K562 (cell line): Measurements from ENCODE around the gene ARMC12. TPM values are rescaled to one million over a fixed set of nuclear protein-coding genes. Genes with fewer than 3 reads are reported as not detected.

Experiments used
- ARNT ChIP-seq, 2 experiments: fragments of 450-650 bp; IDR thresholded peaks; 2 replicates each; pipeline ENCODE4 v1.6.1; 2016; ENCODE audit warnings: mild to moderate bottlenecking in 1 of 2
- CEBPG ChIP-seq, 3 experiments: fragments of 200-800 bp in 1 of 3; sonication (Bioruptor generic) in 1 of 3; sonication (generic) in 1 of 3; formaldehyde crosslinking in 1 of 3; IDR thresholded peaks in 2 of 3; conservative IDR thresholded peaks in 1 of 3; 2 replicates each; pipeline versions ENCODE4 v1.6.1 to v1.8.0; 2016 to 2022; ENCODE audit warnings: missing compliant biosample characterization in 2 of 3, missing genetic modification characterization in 2 of 3, mild to moderate bottlenecking in 1 of 3, missing genetic modification reagents in 1 of 3
- HDAC3 ChIP-seq: fragments of 450-650 bp; IDR thresholded peaks from 2 replicates; pipeline ENCODE4 v1.6.1; 2018; ENCODE audit warnings: borderline replicate concordance, mild to moderate bottlenecking, moderate library complexity; ENCODE audit not compliant: partially characterized antibody
- HDGF ChIP-seq: fragments of 450-650 bp; IDR thresholded peaks from 2 replicates; pipeline ENCODE4 v1.6.1; 2016
- MECOM ChIP-seq: fragments of 250-450 bp; sonication (Bioruptor Pico); IDR thresholded peaks from 2 replicates; pipeline ENCODE4 v1.8.0; 2022; ENCODE audit warnings: inconsistent platforms
- POLR2AphosphoS2 ChIP-seq: IDR thresholded peaks from 2 replicates; pipeline ENCODE4 v1.6.1; 2012; ENCODE audit warnings: low read length, improper control_type of control experiment
- SP1 ChIP-seq: sonication (generic); formaldehyde crosslinking; IDR thresholded peaks from 2 replicates; pipeline ENCODE4 v1.8.1; 2022; ENCODE audit warnings: mild to moderate bottlenecking, missing genetic modification reagents
- STAG1 ChIP-seq: sonication (generic); formaldehyde crosslinking; IDR thresholded peaks from 2 replicates; pipeline ENCODE4 v1.5.0; 2020; ENCODE audit warnings: missing genetic modification reagents, borderline replicate concordance
- ZNF699 ChIP-seq: fragments of 250-450 bp; sonication (Bioruptor Pico); IDR thresholded peaks from 2 replicates; pipeline ENCODE4 v1.8.0; 2021; ENCODE audit warnings: mild to moderate bottlenecking, moderate library complexity; ENCODE audit not compliant: insufficient replicate concordance
- ZNF766 ChIP-seq: fragments of 200-800 bp; sonication (Bioruptor generic); conservative IDR thresholded peaks from 2 replicates; pipeline ENCODE4 v1.6.1; 2016; ENCODE audit warnings: missing genetic modification characterization, missing compliant biosample characterization
- polyA plus RNA-seq, 8 experiments: library from polyadenylated mRNA; depleted of rRNA in 4 of 8; stranded (reverse) in 5 of 8; unstranded in 3 of 8; fragments of >200 nt; fragmentation: Nextera tagmentation in 2 of 8; fragmentation: Illumina TruSeq in 1 of 8; extraction: Ambion mirVana in 2 of 8; extraction: Trizol in 1 of 8; gene quantifications; 2 replicates each; pipeline versions ENCODE4 v1.2.1 to v1.2.3, GENCODE V29; 2011 to 2014; ENCODE audit warnings: inconsistent platforms in 1 of 8, missing spikeins in 1 of 8
- total RNA-seq, 7 experiments: library from RNA; depleted of rRNA in 6 of 7; stranded (reverse); fragments of >200 nt in 6 of 7; fragmentation: Illumina TruSeq in 2 of 7; extraction: Trizol in 2 of 7; gene quantifications; 2 replicates each; pipeline versions ENCODE4 v1.2.1 to v1.2.3, GENCODE V29; 2011 to 2021; ENCODE audit warnings: low replicate concordance in 1 of 7
- TF ChIP-seq, protein P1 (sequence below): fragments of 450-650 bp; conservative IDR thresholded peaks from 2 replicates; pipeline ENCODE4 v1.6.1; 2016; ENCODE audit warnings: missing genetic modification characterization, low read depth, mild to moderate bottlenecking, missing compliant biosample characterization, moderate library complexity
- TF ChIP-seq, protein P2 (sequence below): fragments of 450-650 bp; formaldehyde crosslinking; IDR thresholded peaks from 2 replicates; pipeline ENCODE4 v1.4.0; 2022; ENCODE audit warnings: mild to moderate bottlenecking, moderate library complexity
- TF ChIP-seq, protein P3 (sequence below): sonication (generic); formaldehyde crosslinking; IDR thresholded peaks from 2 replicates; pipeline ENCODE4 v1.8.0; 2022; ENCODE audit warnings: mild to moderate bottlenecking, missing genetic modification reagents

ARMC12 gene
- total and polyA plus RNA-seq, 9 of the 15 experiments (the other 6 are each of a cell fraction or from before 2014, with no cell fraction given): 0.09 to 0.58 (median 0.31) TPM; not detected in 3

- TF ChIP-seq, protein P1, sequence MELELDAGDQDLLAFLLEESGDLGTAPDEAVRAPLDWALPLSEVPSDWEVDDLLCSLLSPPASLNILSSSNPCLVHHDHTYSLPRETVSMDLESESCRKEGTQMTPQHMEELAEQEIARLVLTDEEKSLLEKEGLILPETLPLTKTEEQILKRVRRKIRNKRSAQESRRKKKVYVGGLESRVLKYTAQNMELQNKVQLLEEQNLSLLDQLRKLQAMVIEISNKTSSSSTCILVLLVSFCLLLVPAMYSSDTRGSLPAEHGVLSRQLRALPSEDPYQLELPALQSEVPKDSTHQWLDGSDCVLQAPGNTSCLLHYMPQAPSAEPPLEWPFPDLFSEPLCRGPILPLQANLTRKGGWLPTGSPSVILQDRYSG (tag): no peak
- TF ChIP-seq, protein P2, sequence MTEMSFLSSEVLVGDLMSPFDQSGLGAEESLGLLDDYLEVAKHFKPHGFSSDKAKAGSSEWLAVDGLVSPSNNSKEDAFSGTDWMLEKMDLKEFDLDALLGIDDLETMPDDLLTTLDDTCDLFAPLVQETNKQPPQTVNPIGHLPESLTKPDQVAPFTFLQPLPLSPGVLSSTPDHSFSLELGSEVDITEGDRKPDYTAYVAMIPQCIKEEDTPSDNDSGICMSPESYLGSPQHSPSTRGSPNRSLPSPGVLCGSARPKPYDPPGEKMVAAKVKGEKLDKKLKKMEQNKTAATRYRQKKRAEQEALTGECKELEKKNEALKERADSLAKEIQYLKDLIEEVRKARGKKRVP (CRISPR knock-in tag): no peak
- TF ChIP-seq MECOM: no peak
- TF ChIP-seq HDGF: no peak
- no peak for TF ChIP-seq ARNT (IDR thresholded peaks at IDR 0.05)
- no peak for TF ChIP-seq ZNF699 (CRISPR knock-in tag)
- no peak for TF ChIP-seq ZNF766
- TF ChIP-seq, protein P3, sequence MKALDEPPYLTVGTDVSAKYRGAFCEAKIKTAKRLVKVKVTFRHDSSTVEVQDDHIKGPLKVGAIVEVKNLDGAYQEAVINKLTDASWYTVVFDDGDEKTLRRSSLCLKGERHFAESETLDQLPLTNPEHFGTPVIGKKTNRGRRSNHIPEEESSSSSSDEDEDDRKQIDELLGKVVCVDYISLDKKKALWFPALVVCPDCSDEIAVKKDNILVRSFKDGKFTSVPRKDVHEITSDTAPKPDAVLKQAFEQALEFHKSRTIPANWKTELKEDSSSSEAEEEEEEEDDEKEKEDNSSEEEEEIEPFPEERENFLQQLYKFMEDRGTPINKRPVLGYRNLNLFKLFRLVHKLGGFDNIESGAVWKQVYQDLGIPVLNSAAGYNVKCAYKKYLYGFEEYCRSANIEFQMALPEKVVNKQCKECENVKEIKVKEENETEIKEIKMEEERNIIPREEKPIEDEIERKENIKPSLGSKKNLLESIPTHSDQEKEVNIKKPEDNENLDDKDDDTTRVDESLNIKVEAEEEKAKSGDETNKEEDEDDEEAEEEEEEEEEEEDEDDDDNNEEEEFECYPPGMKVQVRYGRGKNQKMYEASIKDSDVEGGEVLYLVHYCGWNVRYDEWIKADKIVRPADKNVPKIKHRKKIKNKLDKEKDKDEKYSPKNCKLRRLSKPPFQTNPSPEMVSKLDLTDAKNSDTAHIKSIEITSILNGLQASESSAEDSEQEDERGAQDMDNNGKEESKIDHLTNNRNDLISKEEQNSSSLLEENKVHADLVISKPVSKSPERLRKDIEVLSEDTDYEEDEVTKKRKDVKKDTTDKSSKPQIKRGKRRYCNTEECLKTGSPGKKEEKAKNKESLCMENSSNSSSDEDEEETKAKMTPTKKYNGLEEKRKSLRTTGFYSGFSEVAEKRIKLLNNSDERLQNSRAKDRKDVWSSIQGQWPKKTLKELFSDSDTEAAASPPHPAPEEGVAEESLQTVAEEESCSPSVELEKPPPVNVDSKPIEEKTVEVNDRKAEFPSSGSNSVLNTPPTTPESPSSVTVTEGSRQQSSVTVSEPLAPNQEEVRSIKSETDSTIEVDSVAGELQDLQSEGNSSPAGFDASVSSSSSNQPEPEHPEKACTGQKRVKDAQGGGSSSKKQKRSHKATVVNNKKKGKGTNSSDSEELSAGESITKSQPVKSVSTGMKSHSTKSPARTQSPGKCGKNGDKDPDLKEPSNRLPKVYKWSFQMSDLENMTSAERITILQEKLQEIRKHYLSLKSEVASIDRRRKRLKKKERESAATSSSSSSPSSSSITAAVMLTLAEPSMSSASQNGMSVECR (CRISPR knock-in tag): no peak
- TF ChIP-seq SP1 (CRISPR knock-in tag): no peak
- no peak for TF ChIP-seq HDAC3
- TF ChIP-seq CEBPG (CRISPR knock-in tag; IDR thresholded peaks at IDR 0.05): peak; percentile 52
- peak; percentile 64 to 74 for TF ChIP-seq CEBPG (tag; conservative IDR thresholded peaks at IDR 0.05 in 1 of 2, IDR thresholded peaks at IDR 0.05 in 1 of 2)
- no peak for TF ChIP-seq STAG1
- no peak for TF ChIP-seq POLR2AphosphoS2
These were observed 40.7 kb downstream of the ARMC12 start (continued) for GRCh38 chr6:35777356-35778102.
